Vagina (tissue), 2 donors: ENCODE results near the gene ZNF331.
"Not testable (repeated sequence)": the region's sequence is repeated elsewhere in the genome, so short reads cannot be mapped to it uniquely, and the experiment has no call there.

Experiments
- CTCF ChIP-seq, 3 experiments: fragments of 450-650 bp in 2 of 3; fragments of 200-600 bp in 1 of 3; sonication (generic) in 1 of 3; IDR thresholded peaks; one replicate each; pipeline ENCODE4 v1.5.1; 2017 to 2019; ENCODE audit warnings: antibody characterized with exemption in 3 of 3, mild to moderate bottlenecking in 2 of 3, moderate library complexity in 2 of 3
- POLR2AphosphoS5 ChIP-seq, 2 donors: sonication (generic); formaldehyde crosslinking; IDR thresholded peaks; one replicate each; pipeline ENCODE4 v1.9.0; 2017; ENCODE audit warnings: antibody characterized with exemption in 2 of 2, mild to moderate bottlenecking in 2 of 2, low read depth in 1 of 2; ENCODE audit not compliant: insufficient read depth in 1 of 2

GRCh38 chr19:53503151-53503550, 34.8 kb upstream of the ZNF331 start:
- not testable (repeated sequence) for TF ChIP-seq CTCF (IDR thresholded peaks at IDR 0.05); POLR2AphosphoS5 (IDR thresholded peaks at IDR 0.05; ENCODE audit: insufficient read depth in 1 of 2, low read depth in 1 of 2)
